NCI-H2107 (cell line): ENCODE data around the gene ORC5.
"Not testable (repeated sequence)": the region's sequence is repeated elsewhere in the genome, so short reads cannot be mapped to it uniquely, and the experiment has no call there.

Source experiments
- DNase-seq: peaks from one replicate; lab custom pipeline; 2025; lab: John Stamatoyannopoulos, UW

ORC5 gene

DNA sequence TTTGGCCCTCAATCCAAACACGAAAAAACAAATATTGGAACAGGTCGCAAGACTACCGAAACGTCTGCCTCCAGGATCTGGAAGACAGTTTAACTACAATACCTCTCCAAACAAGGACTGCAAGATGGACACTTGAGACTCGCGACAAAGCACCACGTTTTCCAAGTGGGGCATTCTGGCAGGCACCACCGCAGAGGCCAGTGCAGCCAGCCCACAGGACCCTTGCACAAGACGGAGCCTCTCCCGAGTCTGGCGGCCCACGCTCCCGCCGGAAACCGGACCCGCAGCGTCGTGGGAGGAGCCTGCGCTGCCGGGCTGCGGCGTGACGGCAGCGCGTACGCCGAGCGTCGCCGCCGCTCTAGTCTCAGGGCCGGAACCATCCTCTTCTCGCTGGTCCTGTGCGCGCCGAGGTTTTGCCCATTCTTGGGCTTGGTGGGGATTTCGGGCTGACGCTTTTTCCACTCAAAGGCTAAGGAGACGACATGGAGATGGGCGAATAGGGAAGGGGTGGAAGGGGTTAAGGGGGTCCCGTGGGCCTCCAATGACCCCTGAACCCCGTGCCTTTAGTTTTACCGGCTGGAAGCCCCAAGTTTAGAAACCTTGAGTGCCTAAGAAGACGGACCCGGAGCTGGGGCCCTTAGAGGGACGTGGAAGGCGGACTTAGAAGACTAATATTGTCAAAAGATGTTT lies at the start of gene ORC5:
ORC5 (minus strand) TSS at position 283 of the 690 bp plus-strand sequence; CDS start at position 174, 109 bp downstream.
- peak; percentile 86 for DNase-seq

DNA sequence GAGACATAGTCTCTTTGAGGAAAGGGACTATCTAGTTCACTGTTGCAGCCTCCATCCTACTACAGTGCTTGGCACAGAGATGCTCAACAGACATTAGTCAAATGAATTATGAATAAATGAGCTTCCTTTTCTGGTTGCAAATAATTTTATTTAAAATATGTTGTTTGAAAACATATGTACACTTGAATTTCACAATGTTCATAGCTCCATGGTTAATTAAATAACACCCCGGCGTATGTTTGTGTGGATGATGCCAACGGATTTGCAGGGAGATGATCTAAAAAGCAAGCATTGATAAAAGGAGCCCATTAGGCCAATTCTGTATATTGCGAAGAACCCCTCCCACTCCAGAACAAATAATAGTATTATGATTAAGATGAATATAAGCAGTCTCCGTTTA lies 47.8 kb upstream of the ORC5 start:
- no peak for DNase-seq

DNA sequence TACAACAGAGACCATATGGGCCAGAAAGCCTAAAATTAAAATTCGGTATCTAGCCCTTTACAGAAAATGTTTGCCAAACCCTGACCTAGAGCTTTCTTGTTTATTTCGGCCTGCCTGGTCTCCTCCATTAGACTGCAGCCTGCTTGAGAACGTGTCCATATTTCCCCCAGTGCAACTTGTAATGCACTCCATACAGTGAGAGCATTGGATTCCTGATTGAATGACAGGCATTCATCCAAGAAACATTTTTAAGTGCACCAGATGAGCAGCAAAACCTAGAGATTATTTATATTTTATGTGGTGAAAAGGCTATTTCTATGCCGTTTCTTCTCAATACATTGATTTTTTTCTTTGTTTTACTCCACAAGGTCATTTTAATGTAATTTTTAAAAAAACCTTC lies 47.4 kb upstream of the ORC5 start:
- DNase-seq, result no peak

DNA sequence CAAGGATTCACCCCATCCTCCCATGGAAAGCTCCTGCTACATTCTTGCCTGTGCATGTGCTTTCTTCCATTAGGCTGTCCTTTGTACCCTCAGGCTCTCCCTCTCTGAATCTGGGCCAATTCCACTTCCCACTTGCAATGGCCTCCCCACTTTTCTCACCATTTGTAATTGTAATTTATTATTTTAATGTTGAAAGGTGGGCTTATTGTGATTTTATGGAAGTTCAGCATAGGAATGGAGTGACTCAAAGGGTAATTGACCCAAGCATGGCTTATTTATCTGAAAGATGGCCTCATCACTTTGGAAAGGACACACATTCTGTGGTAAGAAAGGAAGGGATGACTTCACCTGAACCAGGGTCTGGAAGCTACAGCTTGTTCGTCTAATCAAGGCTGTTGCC lies 46.9 kb upstream of the ORC5 start:
- no peak for DNase-seq

GRCh38 chr7:104252409-104253134 lies 44.8 kb upstream of the ORC5 start:
- DNase-seq, result no peak

- DNase-seq, result no peak
Observed at GRCh38 chr7:104242638-104243037, 34.8 kb upstream of the ORC5 start.

- no peak for DNase-seq
Observed at GRCh38 chr7:104241538-104242209, 33.9 kb upstream of the ORC5 start.

- DNase-seq, result no peak
Observed at GRCh38 chr7:104241135-104241534, 33.3 kb upstream of the ORC5 start.

- DNase-seq, result peak; percentile 5
Observed at GRCh38 chr7:104240401-104240800, 32.6 kb upstream of the ORC5 start.

DNA sequence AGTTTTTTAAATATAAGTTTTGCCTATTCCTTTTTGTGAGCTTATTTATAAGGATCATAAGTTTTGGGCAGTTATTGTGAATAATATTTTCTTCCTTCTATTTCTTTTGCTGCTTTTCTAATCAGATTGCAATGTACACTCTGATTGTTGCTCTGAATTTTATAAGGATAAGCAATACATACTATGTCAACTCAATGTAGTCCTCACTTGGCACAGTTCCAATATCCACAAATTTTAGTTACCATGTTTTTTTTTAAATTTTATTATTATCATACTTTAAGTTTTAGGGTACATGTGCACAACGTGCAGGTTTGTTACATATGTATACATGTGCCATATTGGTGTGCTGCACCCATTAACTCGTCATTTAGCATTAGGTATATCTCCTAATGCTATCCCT lies 27.2 kb upstream of the ORC5 start:
- not testable (repeated sequence) for DNase-seq

DNA sequence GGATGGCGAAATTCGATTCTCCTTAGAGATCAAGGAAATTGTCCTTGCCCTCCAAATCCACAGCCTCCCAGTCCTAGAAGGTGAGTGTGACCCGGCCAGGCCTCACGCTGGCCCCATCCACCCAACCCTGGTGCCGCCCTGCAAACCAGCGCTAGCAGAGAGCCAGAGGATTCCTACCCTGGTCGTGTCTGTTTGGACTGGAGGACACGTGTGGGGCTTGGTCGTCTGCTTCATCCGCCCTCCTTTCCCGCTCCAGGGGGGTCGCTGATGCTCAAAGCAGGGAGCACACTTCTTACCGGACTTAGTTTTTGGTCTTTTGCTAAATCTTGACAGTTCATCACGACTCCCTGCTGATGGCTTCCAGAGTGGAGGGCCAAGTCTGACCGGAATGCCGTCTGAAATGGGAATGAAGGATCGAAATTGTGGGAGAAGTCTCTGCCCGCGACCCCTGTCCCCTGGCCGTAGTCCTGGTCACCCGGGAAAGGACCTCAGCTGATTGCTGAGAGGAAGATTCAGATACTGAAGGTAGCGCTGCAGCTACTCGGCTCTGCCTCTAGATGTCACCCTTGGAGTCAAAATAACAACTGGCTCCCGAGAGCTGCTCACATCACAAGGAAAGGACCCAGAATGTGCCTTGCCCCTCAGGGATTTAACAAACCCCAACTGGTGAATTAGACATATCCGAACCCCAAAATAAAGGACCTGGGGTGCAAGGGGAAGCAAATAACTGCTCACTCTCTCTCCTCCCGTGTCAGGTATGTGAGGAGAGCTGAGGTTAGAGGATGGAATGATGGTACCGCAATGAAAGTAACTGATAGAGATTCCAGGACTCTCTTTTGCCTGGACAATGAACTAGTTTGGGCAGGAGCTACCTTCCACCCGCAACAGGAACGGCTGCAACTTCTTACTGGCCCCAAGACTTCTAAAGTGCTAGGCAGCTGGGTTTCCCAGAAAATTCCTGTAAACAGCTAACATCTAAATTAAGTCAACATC lies 23.5 kb upstream of the ORC5 start:
- peak; percentile 47 for DNase-seq

- DNase-seq, result peak; percentile 7
Observed at GRCh38 chr7:104230606-104231005, 22.8 kb upstream of the ORC5 start.

GRCh38 chr7:104228442-104228841 lies 20.6 kb upstream of the ORC5 start:
- no peak for DNase-seq

DNA sequence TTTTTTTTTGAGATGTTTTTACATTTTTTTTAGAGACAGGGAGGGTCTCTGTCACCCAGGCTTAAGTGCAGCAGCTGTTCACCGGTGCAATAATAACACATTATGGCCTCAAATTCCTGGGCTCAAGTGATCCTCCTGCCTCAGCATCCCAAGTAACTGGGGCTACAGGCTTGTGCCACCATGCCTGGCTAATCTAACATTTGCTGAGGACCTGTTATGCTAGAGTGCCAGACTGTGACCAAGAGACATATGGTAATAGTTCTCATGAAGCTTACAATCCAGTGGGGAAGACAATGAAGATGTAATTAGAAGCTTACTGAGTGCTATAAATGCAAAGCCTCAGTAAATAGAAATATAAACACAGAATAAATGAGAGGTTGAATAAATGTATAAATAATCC lies 17.6 kb upstream of the ORC5 start:
- no peak for DNase-seq

DNA sequence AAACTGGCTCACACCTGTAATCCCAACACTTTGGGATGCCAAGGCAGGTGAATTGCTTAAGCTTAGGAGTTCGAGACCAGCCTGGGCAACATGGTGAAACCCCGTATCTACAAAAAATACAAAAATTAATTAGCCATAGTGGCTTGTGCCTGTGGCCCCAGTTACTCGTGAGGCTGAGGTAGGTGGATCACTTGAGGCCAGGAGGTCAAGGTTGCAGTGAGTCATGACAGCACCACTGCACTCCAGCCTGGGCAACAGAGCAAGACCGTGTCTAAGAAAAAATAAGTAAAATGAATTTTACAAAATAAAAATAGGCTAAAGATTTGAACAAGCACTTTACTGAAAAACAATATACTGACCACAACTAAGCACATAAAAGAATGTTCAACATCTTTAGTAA lies 9.8 kb upstream of the ORC5 start:
- DNase-seq, result no peak

GRCh38 chr7:104209063-104209462 lies 1.2 kb upstream of the ORC5 start:
- DNase-seq, result no peak

- DNase-seq, result no peak
Observed at GRCh38 chr7:104208421-104208780, 588 bp upstream of the ORC5 start.

GRCh38 chr7:104207348-104207730 lies 474 bp downstream of the ORC5 start:
- DNase-seq, result no peak

GRCh38 chr7:104206841-104207240 lies 972 bp downstream of the ORC5 start:
- no peak for DNase-seq

DNA sequence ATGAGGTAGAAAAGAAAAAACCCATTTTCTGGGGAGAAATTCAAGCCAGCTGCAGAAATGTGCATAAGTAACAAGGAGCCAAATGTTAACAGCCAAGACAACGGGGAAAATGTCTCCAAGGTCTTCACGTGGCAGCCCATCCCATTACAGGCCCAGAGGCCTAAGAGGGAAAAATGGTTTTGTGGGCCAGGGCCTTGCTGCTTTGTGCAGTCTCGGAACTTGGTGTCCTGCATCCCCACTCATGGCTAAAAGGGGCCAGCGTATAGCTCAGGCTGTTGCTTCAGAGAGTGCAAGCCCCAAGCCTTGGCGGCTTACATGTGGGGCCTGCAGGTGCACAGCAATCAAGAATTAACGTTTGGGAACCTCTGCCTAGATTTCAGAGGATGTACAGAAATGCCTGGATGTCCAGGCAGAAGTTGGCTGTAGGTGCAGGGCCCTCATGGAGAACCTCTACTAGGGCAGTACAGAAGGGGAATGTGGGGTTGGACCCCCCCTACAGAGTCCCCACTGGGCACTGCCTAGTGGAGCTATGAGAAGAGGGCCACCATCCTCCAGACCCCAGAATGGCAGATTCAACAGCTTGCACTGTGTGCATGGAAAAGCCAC lies 9.0 kb downstream of the ORC5 start:
- DNase-seq, result no peak

DNA sequence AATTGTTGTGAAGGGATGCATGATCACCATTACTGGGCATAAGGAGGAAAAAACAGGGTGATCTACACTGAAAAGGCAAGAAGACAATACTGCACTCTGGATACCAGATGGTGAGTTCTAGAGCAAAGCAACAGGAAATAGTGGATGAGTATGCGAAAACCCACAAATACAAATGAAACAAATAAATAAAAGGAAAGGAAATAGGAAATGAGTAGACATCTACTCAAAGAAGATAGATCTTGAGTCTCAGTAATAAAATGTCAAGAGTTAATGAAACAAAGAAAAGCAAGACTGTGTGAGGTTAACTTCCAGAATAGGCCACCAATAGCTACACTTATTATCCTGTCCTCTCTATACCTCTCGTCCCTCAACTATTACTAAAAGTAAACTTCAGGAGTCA lies 11.7 kb downstream of the ORC5 start:
- no peak for DNase-seq

DNA sequence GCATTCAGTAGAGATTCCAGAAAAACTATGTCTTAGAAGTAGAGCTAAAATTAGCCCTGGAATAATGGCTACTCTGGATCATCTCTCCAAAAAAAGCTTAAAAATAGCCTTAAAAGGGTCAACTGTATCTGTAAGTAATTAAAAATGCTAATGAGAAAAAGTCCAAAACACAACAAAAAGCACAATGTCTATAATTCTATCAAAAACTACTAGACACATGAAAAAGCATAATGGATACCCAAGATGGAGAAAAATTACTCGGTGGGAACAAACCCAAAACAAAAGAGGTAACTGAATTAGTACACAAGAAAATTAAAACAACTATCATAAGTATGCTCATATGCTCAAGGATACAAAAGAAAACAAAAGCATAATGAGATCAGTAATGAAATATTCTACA lies 15.4 kb downstream of the ORC5 start:
- DNase-seq, result no peak
